CD4-positive, alpha-beta T cell treated with Interleukin-21 for 1 hour (primary cell): Measurements from ENCODE around the gene TMTC3.
"Not testable (repeated sequence)": the region's sequence is repeated elsewhere in the genome, so short reads cannot be mapped to it uniquely, and the experiment has no call there.

Experiments
- DNase-seq: peaks from one replicate; pipeline ENCODE4 v3.0.0-alpha.2; 2020

Gene TMTC3

DNA sequence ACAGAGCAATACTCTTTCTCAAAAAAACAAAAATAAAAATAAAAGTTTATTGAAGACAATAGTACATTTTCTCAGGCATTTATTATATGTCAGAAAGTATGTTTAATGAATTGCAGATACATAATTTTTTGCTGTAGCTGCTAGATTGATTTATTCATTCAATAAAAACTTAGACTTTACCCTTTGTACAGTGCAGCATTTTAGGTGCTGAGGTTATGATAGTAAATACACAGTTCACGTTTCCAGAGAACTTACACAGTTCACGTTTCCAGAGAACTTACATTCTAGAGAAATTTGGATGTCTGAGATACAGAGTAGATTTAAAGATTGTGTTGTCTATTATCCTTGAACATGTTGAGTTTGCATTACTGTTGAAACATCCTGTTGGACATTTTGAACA, 25.3 kb downstream of the TMTC3 start:
- DNase-seq, result no peak

DNA sequence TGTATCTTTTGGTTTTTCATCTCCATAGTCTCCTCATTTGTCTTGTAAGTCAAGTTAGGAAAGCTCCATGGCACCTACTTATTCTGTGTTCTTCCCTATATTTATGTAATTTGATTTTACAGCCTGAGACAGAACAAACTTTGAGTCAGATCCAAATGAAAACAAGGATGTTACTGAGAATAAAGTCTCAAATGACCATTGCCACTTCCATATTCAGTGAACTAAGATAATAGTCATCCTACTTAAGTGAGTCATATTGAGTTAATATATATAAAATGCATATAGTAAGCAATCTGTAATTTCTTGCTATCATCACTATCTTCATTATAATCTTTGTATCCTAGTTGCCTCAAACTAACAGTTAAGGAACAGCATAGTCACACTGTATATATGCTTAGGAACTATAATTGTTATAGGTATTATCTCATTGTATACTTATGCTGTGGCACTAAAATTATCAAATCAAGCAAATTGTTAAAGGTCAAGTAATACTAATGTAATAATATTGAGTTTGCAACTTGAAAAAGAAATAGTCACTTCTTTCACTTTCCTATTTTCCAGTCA, 30.8 kb downstream of the TMTC3 start:
- no peak for DNase-seq

DNA sequence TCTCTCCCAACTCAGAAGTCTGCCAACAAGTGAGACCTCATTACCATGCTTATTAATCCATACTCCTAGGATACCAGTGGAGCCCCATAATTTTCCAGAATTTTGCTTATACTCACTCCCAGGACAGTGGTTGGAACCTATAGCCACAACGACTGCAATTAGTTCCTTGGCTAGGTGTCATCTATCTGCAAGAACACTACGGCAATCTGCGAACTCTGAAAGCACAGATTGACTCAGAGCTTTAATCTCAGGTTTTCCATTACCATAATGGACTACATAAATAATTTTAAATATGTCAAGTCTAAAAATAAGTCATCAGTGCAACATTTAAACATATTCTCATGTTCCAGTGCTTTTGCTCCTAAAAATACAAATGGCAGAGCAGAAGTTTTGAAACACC, 33.4 kb downstream of the TMTC3 start:
- no peak for DNase-seq

DNA sequence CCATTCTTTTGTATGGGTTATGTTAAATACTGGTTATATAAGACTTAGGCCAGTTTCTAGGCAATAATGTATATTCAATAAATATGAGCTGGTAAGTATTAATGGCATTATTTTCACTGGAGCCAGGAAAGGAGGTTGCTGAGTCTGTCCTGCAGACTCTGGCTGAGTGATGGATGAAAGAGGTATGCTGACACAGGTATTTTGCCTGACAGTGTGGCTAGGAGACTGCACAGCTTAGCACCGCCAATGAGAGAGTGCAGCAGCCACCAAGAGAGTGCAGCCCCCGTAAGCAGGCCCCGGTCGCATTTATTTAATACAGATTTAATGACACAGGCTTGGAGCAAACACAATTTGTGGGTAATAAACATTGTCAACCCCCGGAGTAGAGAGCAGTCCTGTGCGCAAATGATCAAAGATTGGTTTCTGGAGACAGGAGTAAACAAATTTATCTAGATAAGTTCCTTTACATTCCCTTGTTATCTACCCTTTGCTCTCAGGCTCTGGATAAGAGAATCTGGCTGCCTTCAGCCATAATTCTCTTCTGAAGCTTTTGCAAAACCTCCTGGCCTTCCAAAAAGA, 37.4 kb downstream of the TMTC3 start:
- DNase-seq, result no peak

DNA sequence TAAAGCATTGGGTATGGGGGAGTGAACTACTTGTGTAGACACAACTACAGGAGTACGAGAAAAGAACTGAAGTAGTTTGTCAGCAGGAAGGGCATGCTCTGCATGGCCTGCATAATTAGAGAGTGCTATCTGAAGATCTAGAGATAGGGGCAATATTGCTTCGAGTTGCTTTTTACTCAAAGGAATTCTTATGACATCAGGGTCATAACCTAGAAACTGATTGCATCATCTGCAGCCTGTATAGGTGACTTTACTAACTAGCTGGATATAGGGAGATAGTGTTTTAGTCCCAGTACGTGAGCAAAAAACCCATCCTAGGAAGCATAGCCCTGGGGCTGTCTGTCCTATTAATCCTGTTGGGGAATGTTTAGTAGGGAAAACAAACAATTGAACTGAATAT, 39.8 kb downstream of the TMTC3 start:
- DNase-seq, result no peak

DNA sequence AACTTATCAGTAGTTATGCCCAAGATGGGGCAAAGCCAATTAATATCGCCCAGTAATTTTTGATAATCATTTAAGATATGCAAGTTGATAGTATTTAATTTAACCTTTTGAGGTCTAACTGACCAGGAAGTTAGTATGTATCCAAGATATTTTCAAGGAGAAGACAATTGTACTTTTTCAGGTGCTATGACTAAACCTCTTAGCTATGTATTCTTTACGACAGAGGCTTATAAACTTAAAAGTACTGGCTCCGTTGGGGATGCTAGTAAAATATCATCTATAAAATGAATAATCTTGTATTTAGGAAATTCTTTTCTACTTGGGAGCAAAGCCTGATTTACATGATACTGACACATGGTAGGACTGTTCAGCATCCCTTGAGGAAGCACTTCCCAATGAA, 40.3 kb downstream of the TMTC3 start:
- DNase-seq, result no peak

DNA sequence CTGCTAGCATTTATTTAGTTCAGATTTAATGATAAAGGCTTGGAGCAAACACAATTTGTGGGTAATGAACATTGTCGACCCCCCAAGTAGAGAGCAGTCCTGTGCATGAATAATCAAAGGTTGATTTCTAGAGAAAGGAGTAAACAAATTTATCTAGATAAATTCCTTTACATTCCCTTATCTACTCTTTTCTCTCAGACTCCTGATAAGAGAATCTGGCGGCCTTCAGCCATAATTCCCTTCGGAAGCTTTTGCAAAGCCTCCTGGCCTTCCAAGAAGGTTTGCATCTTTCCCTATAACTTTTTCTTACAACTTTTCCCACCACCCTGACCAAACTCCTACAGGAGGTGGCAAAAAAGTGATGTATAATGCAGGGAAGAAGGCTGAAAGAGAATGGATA, 42.1 kb downstream of the TMTC3 start:
- no peak for DNase-seq

DNA sequence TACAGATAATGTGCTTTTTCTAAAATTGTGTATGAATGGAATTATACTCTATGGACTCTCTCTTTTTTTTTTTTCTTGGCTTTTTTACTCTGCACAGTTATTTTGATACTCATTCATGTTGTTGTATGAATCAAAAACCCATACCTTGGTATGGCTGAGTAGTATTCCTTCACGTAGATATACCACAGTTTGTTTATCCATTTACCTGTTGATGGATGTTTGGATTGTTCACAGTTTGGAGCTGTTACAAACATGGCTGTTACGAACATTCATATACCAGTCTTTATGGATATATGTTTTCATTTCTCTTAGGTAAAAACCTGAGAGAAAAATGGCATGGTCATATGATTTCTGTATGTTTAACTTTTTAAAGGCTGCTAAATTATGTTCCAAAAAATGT, 43.2 kb downstream of the TMTC3 start:
- no peak for DNase-seq

DNA sequence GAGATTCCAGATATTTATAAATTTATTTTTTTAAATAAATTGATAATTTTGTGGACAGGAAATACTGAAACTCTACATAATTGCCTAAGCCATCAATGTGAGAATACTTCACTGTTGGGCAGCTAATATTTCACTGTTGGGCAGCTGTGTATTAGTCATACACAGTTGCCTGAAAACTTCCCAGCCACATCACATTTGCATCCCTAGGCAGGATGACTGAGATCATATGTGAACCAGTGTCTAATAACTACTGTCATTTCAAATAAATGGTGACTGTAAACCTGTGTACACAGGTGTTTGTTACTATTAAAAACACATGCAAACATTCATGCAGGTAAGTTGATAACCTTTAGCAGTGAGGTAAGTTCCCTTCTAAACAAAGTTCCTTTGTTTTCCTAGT, 43.9 kb downstream of the TMTC3 start:
- DNase-seq, result no peak

DNA sequence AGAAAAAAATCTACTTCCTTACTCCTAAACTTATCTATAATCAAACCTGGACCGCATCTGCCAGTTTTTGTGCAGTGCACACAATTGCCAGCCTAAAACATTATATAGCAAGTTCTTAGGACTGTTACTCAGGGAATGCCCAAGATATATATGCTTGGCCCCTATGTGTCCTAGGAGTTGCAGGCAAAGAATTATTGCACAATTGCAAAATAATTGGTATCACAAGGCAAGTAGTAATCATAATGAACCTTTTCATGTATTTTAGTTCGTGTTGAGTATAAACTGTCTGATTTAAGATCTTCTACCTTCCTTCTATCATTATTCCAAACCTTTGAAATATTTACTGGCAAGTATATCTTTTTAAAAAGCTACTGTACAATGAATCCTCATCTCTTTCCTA, 45.5 kb downstream of the TMTC3 start:
- no peak for DNase-seq

DNA sequence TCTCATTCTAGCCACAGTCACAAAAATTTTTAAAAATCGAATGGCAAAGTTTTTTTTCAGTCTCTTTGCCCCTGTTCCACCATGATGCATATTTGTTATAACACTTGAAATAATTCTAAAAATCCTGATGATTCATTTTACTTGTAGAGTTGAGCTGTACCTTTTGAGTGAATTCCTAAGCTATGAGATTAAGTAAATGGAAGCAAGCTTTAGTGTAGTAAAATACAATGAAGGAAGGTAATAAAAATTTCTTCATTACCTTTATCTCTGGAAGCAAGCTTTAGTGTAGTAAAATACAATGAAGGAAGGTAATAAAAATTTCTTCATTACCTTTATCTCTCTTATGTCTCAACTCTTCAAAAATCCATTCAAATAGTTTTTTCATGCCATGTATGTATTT, 46.1 kb downstream of the TMTC3 start:
- DNase-seq, result no peak

DNA sequence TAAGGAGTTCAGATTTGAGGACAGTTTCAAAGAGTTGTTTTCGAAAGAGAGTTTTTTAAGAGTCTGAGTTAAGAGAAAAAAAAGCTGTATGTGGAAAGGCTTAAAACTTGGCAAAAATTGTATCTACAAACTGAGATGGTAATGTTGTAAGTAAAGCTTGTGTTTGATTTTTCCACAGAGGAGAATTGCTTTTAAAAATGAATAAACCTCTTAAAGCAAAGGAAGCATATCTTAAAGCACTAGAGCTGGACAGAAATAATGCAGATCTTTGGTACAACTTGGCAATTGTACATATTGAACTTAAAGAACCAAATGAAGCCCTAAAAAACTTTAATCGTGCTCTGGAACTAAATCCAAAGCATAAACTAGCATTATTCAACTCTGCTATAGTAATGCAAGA, 50.3 kb downstream of the TMTC3 start:
- no peak for DNase-seq

DNA sequence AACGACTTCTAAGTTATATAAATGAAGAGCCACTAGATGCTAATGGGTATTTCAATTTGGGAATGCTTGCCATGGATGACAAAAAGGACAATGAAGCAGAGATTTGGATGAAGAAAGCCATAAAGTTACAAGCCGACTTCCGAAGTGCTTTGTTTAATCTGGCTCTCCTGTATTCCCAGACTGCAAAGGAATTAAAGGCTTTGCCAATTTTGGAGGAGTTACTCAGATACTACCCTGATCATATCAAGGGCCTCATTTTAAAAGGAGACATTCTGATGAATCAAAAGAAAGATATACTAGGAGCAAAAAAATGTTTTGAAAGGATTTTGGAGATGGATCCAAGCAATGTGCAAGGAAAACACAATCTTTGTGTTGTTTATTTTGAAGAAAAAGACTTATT, 52.8 kb downstream of the TMTC3 start:
- no peak for DNase-seq

DNA sequence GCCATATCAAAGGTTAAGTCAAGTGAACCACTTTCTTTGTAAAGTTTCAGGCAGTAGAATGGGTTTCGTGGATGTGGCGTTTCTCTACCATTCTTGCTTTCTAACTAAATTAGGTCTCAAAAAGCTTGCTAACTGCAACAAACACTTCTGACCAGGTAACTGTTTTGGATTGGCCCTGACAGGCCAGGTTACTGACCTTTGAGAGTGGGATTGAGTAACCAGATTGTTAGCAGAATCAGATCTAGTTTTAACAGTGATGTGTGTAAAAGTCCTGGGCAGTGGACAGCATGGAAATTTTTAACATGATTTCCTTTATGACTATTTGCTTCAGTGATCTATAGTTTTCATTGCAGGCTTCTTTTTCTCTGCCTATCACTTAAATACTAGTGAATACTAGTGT, 57.9 kb downstream of the TMTC3 start:
- no peak for DNase-seq

DNA sequence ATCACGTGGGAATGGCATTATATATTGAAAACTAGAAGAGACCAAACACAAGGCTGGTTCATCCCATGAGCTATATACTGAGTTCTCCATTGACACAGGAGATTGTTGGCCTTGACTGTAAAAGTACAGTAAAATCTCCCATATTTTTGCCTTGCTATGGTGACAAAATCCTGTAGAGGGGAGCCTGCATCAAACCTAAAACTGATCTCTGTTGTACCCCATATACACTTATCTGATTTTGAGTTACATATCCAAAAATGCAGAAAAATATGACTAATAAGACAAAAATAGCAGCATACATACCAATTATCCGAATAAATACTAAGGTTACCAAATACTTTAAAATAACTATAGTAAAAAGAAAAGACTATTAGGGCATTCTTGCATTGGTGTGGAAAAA, 60.4 kb downstream of the TMTC3 start:
- no peak for DNase-seq

DNA sequence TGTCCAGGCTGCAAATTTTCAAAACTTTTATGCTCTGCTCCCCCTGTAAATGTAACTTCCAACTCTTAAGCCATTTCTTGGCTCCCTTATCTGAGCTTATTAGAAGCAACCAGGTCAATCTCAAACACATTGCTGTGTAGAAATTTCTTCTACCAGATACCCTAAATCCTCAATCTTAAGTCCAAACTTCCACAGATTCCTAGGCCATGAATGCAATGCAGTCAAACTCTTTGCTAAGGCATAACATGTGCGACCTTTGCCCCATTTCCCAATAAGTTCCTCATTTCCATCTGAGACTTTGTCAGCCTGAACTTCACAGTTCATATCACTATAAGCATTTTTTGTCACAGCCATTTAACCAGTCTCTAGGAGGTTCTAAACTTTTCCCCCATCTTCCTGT, 64.5 kb downstream of the TMTC3 start:
- DNase-seq, result no peak

DNA sequence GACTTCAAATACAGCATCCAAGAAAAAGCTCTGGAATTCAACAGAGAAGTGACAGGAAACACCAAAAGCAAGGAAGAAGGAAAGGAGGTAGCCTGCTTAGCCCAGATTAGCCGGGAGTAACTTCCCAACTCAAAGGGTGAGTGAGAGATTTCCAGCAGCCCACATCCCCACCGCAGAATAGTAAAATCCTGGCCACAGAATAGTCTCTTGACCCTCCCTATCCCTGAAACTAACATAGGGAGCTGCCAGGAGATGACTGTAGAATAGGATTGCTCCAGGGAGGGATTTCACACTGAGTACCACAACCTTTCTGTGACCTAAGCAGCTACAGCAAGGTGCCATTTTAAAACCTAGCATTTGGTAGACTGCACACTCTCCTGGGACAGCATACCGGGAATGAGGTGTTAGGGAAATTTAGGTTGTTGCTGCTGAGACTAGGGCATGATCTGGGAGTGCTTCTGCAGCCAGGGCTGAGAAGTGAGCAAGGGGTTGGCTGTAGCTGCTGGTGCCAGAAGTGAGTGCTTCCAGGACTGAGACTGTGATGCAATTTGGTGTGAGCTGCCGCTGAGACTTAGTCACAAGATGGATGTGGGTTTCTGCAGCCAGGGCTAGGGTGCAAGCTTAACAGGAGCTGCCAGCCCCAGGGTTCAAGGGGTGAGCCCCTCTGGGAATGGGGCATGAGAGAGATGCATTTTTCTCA, 66.0 kb downstream of the TMTC3 start:
- no peak for DNase-seq

DNA sequence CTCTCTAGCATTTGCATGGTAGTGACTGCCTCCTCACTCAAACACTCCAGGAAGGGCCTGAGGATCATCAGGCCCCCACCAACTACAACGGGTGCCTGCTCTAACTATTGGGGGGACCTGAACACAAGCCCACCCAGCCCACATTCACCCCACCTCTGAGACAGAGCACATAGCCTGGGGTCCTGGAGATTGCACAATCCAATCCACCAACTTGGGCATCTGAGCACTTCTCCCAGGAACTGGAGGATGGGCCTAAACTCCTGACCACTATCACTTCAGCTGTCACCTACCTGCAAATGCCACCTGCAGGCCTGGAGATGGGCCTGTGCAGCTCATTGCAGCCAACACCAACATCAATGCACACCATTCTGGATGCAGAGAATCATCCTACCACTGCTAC, 66.6 kb downstream of the TMTC3 start:
- DNase-seq, result no peak

DNA sequence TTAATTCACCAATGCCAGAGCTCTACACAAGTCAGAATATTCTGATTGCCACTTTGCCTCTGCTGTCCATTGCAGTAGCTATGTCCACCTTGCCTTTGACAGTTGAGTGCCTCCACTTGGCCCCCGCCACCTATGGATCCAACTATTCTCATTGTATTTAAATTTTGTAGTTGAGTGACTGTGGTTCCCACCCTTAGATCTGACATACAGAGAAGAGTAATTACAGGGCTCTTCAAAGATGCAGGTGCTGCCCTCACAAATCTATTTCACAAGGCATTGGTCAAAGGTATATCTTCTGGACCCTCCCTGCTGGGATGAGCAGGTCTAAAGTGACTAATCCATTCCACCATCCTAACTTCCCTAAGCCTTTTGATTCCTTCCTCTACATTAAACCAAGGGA, 68.2 kb downstream of the TMTC3 start:
- DNase-seq, result not testable (repeated sequence)

DNA sequence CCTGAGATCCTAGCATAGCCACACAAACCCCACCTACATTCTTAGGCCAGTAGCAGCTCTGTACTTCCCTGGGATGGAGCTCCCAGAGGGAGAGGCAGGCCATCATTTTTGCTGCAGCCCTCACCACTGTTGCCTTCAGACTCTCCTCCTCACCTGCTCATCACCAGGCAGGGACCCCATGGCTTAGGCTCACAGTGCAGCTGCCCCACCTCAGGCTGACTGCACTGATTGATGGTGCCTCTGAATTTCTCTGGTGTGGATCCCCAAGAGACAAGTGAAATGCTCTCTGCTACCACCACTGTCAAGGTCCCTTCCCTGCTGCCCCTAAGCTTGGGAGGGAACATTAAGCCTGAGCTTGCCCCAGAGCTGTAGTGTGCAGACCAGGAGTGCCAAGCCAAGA, 76.2 kb downstream of the TMTC3 start:
- no peak for DNase-seq

DNA sequence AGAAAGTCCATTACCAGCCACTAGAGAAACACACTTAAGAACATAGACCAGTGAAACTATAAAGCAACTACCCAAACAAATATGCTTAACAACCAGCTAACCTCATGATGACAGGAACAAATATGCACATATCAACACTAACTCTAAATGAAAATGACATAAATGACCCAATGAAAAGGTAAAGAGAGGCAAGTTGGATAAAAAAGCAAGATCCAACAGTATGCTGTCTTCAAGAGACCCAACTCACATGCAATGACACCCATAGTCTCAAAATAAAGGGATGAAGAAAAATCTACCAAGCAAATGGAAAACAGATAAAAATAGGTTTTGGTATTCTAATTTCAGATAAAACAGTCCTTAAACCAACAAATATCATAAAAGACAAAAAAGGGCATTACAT, 77.8 kb downstream of the TMTC3 start:
- no peak for DNase-seq

DNA sequence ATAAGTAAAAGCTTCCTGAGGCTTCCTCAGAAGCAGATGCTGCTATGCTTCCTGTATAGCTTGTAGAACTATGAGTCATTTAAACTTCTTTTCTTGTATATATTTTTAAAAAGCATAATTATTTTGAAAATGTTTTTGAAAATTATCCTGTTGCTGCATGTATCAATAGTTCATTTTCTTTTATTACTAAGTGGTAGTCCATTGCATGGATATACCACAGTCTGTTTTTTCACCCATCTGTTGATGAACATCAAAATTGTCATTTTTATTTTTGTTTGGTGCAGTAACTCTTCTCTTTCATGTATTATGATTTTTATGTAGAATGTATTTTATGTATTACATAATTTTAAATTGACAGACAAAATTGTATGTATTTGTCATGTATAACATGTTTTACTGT, 81.4 kb downstream of the TMTC3 start:
- no peak for DNase-seq

DNA sequence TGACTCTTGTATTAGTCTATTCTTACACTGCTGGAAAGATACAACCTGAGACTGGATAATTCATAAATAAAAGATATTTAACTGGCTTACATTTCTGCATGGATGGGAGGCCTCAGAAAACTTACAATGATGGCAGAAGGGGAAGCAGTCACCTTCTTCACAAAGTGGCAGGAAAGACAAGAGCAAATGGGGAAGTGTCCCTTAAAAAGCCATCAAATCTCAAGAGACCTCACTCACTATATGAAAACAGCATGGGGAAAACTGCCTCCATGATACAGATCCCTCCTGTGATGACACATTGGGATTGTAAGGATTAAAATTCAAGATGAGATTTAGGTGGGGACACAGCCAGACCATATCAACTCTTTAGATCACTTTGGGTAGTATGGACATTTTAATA, 83.7 kb downstream of the TMTC3 start:
- DNase-seq, result no peak

DNA sequence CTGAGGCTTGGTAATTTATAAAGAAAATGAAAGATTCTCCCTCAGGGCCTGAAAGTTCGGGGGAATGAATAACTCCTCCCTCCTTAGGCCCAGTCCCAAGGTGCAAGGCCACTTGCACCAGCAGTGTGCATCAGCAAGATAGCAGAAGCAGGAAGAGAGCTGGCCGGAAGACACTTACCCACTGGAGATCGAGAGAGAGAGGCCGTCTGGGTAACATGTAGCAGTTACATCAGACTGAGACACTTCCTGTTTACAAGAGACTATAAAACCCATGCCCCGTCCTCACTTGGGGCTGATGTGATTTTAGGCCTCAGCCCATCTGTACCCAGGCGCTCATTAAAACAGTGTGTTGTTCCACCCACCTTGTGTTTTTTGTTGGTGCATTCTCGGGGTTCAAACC, 85.2 kb downstream of the TMTC3 start:
- DNase-seq, result no peak

DNA sequence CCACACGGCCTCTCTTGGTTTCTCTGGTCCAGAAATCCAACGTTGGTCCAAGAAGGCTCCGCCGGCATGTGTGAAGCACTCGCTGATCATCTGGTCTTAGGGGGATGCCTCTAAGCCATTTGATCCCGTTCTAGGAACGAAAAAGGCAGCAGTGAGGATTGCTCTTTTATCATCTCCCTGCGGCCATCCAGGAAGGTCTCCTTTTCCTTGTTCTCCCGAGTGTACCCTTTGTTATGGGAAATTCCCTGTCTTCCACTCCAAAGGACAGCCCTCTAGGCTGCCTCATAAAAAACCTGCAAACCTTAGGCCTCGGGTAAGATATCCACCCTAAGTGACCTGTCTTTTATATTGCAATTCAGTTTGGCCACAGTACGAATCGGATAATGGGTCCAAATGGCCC, 85.8 kb downstream of the TMTC3 start:
- DNase-seq, result no peak
